ENCODE data around the gene SP140L.
"Not testable (repeated sequence)": the region's sequence is repeated elsewhere in the genome, so short reads cannot be mapped to it uniquely, and the experiment has no call there.

SP140L gene

GRCh38 chr2:230419181-230419580 is 92.2 kb downstream of the SP140L start:
- DNase-seq, result no peak

- DNase-seq, result no peak
Observed at GRCh38 chr2:230422149-230422548, 95.2 kb downstream of the SP140L start.

- no peak for DNase-seq
Observed at GRCh38 chr2:230423851-230424458, 97.0 kb downstream of the SP140L start.

- DNase-seq, result no peak
Observed at GRCh38 chr2:230425377-230425776, 98.4 kb downstream of the SP140L start.

GRCh38 chr2:230429513-230429912 is 102.5 kb downstream of the SP140L start:
- no peak for DNase-seq

GRCh38 chr2:230430957-230431910 is 104.2 kb downstream of the SP140L start:
- no peak for DNase-seq

- no peak for DNase-seq
Observed at GRCh38 chr2:230434677-230435324, 107.8 kb downstream of the SP140L start.

GRCh38 chr2:230435431-230435830 is 108.4 kb downstream of the SP140L start:
- DNase-seq, result no peak

GRCh38 chr2:230439121-230439520 is 112.1 kb downstream of the SP140L start:
- not testable (repeated sequence) for DNase-seq

GRCh38 chr2:230439590-230439989 is 112.6 kb downstream of the SP140L start:
- DNase-seq, result peak in 1 of 5 experiments; percentile 73

- DNase-seq, result peak in 3 of 5 experiments; percentile 28 to 89 (median 44)
Observed at GRCh38 chr2:230441227-230441897, 114.4 kb downstream of the SP140L start.

GRCh38 chr2:230443541-230443940 is 116.5 kb downstream of the SP140L start:
- DNase-seq, result no peak

GRCh38 chr2:230444832-230445231 is 117.8 kb downstream of the SP140L start:
- no peak for DNase-seq

- peak in 1 of 5 experiments; percentile 13 for DNase-seq
Observed at GRCh38 chr2:230447036-230447435, 120.0 kb downstream of the SP140L start.

GRCh38 chr2:230447455-230448451 is 120.8 kb downstream of the SP140L start:
- DNase-seq, result peak in 2 of 5 experiments; percentile 15 to 55

- no peak for DNase-seq
Observed at GRCh38 chr2:230449901-230450467, 123.0 kb downstream of the SP140L start.

- no peak for DNase-seq
Observed at GRCh38 chr2:230453006-230453405, 126.0 kb downstream of the SP140L start.

All from T-helper 2 cell (primary cell).